Measurements from ENCODE around the gene DPEP1. TPM values are rescaled to one million over a fixed set of nuclear protein-coding genes. Genes with fewer than 3 reads are reported as not detected.

The DPEP1 gene
- total RNA-seq, 1 donor from 2014 or later = 13.4 TPM

GRCh38 chr16:89581861-89582563 lies 31.4 kb upstream of the DPEP1 start:
- Mint-ChIP-seq H3K27ac (peak overlapping the region; percentile 48), H3K4me3 (no peak overlapping the region), H3K36me3 (no peaks in the 10 kb centered on the region), H3K27me3 (peaks cover 14% of the 10 kb centered on the region), H3K9me3 (no peaks in the 10 kb centered on the region), H3K4me1 (ENCODE audit: unreplicated experiment) (no peaks in the 10 kb centered on the region)
- DNase-seq (ENCODE audit: extremely low spot score, unreplicated experiment) = no peak
- TF ChIP-seq CTCF (conservative IDR thresholded peaks at IDR 0.05) = no peak

- DNase-seq (ENCODE audit: extremely low spot score, unreplicated experiment) = no peak
- H3K9me3 Mint-ChIP-seq = no peaks in the 10 kb centered on the region
- H3K36me3 Mint-ChIP-seq = no peaks in the 10 kb centered on the region
- peaks cover 7% of the 10 kb centered on the region for H3K27me3 Mint-ChIP-seq
- no peak overlapping the region for H3K27ac Mint-ChIP-seq
- H3K4me1 Mint-ChIP-seq (ENCODE audit: unreplicated experiment) = no peaks in the 10 kb centered on the region
- no peak overlapping the region for H3K4me3 Mint-ChIP-seq
- TF ChIP-seq CTCF (conservative IDR thresholded peaks at IDR 0.05) = no peak
Observed at GRCh38 chr16:89582614-89583196, 30.7 kb upstream of the DPEP1 start.

GRCh38 chr16:89583197-89583894 lies 30.1 kb upstream of the DPEP1 start:
- TF ChIP-seq CTCF (conservative IDR thresholded peaks at IDR 0.05) = no peak
- Mint-ChIP-seq H3K27ac (no peak overlapping the region), H3K4me3 (no peak overlapping the region), H3K36me3 (no peaks in the 10 kb centered on the region), H3K27me3 (peaks cover 1% of the 10 kb centered on the region), H3K4me1 (ENCODE audit: unreplicated experiment) (no peaks in the 10 kb centered on the region), H3K9me3 (no peaks in the 10 kb centered on the region)
- no peak for DNase-seq (ENCODE audit: extremely low spot score, unreplicated experiment)

GRCh38 chr16:89583895-89584644 lies 29.4 kb upstream of the DPEP1 start:
- H3K27ac Mint-ChIP-seq = no peak overlapping the region
- no peaks in the 10 kb centered on the region for H3K9me3 Mint-ChIP-seq
- no peaks in the 10 kb centered on the region for H3K4me1 Mint-ChIP-seq (ENCODE audit: unreplicated experiment)
- H3K36me3 Mint-ChIP-seq = no peaks in the 10 kb centered on the region
- no peak overlapping the region for H3K4me3 Mint-ChIP-seq
- DNase-seq (ENCODE audit: extremely low spot score, unreplicated experiment) = no peak
- no peak for TF ChIP-seq CTCF (conservative IDR thresholded peaks at IDR 0.05)
- no peaks in the 10 kb centered on the region for H3K27me3 Mint-ChIP-seq

- DNase-seq (ENCODE audit: extremely low spot score, unreplicated experiment) = no peak
- Mint-ChIP-seq H3K27ac (no peak overlapping the region), H3K4me1 (ENCODE audit: unreplicated experiment) (no peaks in the 10 kb centered on the region), H3K27me3 (no peaks in the 10 kb centered on the region), H3K36me3 (no peaks in the 10 kb centered on the region), H3K4me3 (no peak overlapping the region), H3K9me3 (no peaks in the 10 kb centered on the region)
- no peak for TF ChIP-seq CTCF (conservative IDR thresholded peaks at IDR 0.05)
Observed at GRCh38 chr16:89584768-89585549, 28.5 kb upstream of the DPEP1 start.
